Sigmoid colon (tissue), 7 donors: Measurements from ENCODE around the gene HOXA13. TPM values are rescaled to one million over a fixed set of nuclear protein-coding genes. Genes with fewer than 3 reads are reported as not detected.

ENCODE experiments used
- DNase-seq: peaks from one replicate; pipeline ENCODE4 v3.0.0-alpha.2; 2019
- H3K27ac ChIP-seq, 4 donors: fragments of 200-600 bp; sonication (generic); one replicate each; pipeline ENCODE4 v1.5.1; 2016 to 2019; ENCODE audit warnings: mild to moderate bottlenecking in 1 of 4
- H3K27me3 ChIP-seq, 3 donors: fragments of 200-600 bp; sonication (generic); one replicate each; pipeline ENCODE4 v1.5.1; 2019; ENCODE audit warnings: mild to moderate bottlenecking in 1 of 3
- H3K36me3 ChIP-seq, 4 donors: fragments of 200-600 bp; sonication (generic); one replicate each; pipeline ENCODE4 v1.5.1; 2016 to 2019
- H3K4me1 ChIP-seq, 4 donors: fragments of 200-600 bp; sonication (generic); one replicate each; pipeline ENCODE4 v1.5.1; 2017 to 2019
- H3K4me3 ChIP-seq, 4 donors: fragments of 200-600 bp; sonication (generic); one replicate each; pipeline ENCODE4 v1.5.1; 2017 to 2019; ENCODE audit warnings: mild to moderate bottlenecking in 2 of 4, moderate library complexity in 1 of 4
- H3K9me3 ChIP-seq, 4 donors: fragments of 200-600 bp in 3 of 4; sonication (generic) in 3 of 4; one replicate each; pipeline versions ENCODE4 v1.5.1 to v1.6.1; 2013 to 2019
- CTCF ChIP-seq, 4 experiments: fragments of 450-650 bp in 3 of 4; fragments of 200-600 bp in 1 of 4; IDR thresholded peaks; one replicate each; pipeline ENCODE4 v1.5.1; 2016 to 2019; ENCODE audit warnings: antibody characterized with exemption in 4 of 4, mild to moderate bottlenecking in 3 of 4, moderate library complexity in 2 of 4
- EP300 ChIP-seq, 4 donors: sonication (generic); formaldehyde crosslinking; IDR thresholded peaks; one replicate each; pipeline ENCODE4 v1.6.1; 2017; ENCODE audit warnings: antibody characterized with exemption in 4 of 4
- POLR2A ChIP-seq, 2 donors: fragments of 450-650 bp; IDR thresholded peaks; one replicate each; pipeline ENCODE4 v1.6.1; 2016; ENCODE audit warnings: antibody characterized with exemption in 2 of 2, mild to moderate bottlenecking in 2 of 2, moderate library complexity in 2 of 2
- POLR2AphosphoS5 ChIP-seq, 4 donors: sonication (generic); formaldehyde crosslinking; IDR thresholded peaks; one replicate each; pipeline ENCODE4 v1.6.1; 2017; ENCODE audit warnings: antibody characterized with exemption in 4 of 4
- WGBS, 2 donors: extraction: QIAGEN DNeasy Blood & Tissue Kit; methylation state at CpG; one replicate each; pipeline ENCODE4 v1.1.7; 2013; 5-methylcytosine and 5-hydroxymethylcytosine counted together
- intact Hi-C: fragments of 100-400 bp; cut with DNase I; formaldehyde crosslinking; loops from one replicate; pipeline ENCODE4 v1.15.1; 2023
- polyA plus RNA-seq, 3 donors: library from polyadenylated mRNA; stranded (reverse); fragments of 200-250 nt; gene quantifications; one replicate each; pipeline ENCODE4 v1.2.3, GENCODE V29; 2013
- total RNA-seq, 4 donors: library from RNA; depleted of rRNA; stranded (reverse); fragments of >200 nt; gene quantifications; one replicate each; pipeline ENCODE4 v1.1.0, GENCODE V29; 2016
- donor health status: healthy with polysubstance abuse.
- donor health status: Bipolar disorder and iron deficiency.
- donor health status: healthy.

HOXA13 gene
- total and polyA plus RNA-seq, 7 donors, result 9.4 to 35.3 (median 20.8) TPM

GRCh38 chr7:27156916-27157701 lies 42.8 kb downstream of the HOXA13 start:
- Histone ChIP-seq H3K4me1 (peaks cover 0 to 56% (median 49%) of the 10 kb centered on the region in 4 donors), H3K36me3 (no peaks in the 10 kb centered on the region), H3K27ac (peak overlapping the region in 3 of 4 donors; percentile 83 to 96 (median 91)), H3K27me3 (no peaks in the 10 kb centered on the region), H3K9me3 (no peaks in the 10 kb centered on the region), H3K4me3 (peak overlapping the region; percentile 51 to 76 (median 64))
- TF ChIP-seq POLR2A (IDR thresholded peaks at IDR 0.05), result no peak
- TF ChIP-seq POLR2AphosphoS5 (IDR thresholded peaks at IDR 0.05), result no peak
- TF ChIP-seq EP300 (IDR thresholded peaks at IDR 0.05), result no peak
- no peak for TF ChIP-seq CTCF (IDR thresholded peaks at IDR 0.05)
- intact Hi-C loops, result loop anchor here (5.0 kb wide), 2 partner anchors 300 to 1205 kb away; no protein-coding TSS in a partner anchor
- WGBS, 2 donors, result 5 to 12% methylated on average over 30 of the region's 30 CpGs
- peak; percentile 74 for DNase-seq

GRCh38 chr7:27156508-27156898 lies 43.4 kb downstream of the HOXA13 start, which contains the start of gene HOXA7:
Gene HOXA7 (minus strand): TSS chr7:27156675. CDS start chr7:27156545, 130 bp downstream.
- WGBS, 2 donors, result 1% methylated on average over 33 of the region's 33 CpGs
- Histone ChIP-seq H3K4me3 (peak within 1 kb of the TSS; percentile 51 to 76 (median 64)), H3K27me3 (no peaks in the 10 kb centered on the region), H3K36me3 (no peaks in the 10 kb centered on the region), H3K9me3 (no peaks in the 10 kb centered on the region), H3K4me1 (peaks cover 0 to 53% (median 43%) of the 10 kb centered on the region in 4 donors), H3K27ac (peak within 1 kb of the TSS in 3 of 4 donors; percentile 83 to 96 (median 91))
- TF ChIP-seq POLR2AphosphoS5 (IDR thresholded peaks at IDR 0.05), result peak; percentile 60 to 79 (median 74)
- no peak for TF ChIP-seq EP300 (IDR thresholded peaks at IDR 0.05)
- TF ChIP-seq POLR2A (IDR thresholded peaks at IDR 0.05), result peak; percentile 8 to 39
- intact Hi-C loops, result loop anchor here (5.0 kb wide), 2 partner anchors 299 to 1204 kb away; no protein-coding TSS in a partner anchor
- peak; percentile 96 for DNase-seq

- Histone ChIP-seq H3K27me3 (no peaks in the 10 kb centered on the region), H3K4me3 (peak overlapping the region; percentile 51 to 76 (median 64)), H3K4me1 (peaks cover 0 to 52% (median 38%) of the 10 kb centered on the region in 4 donors), H3K9me3 (no peaks in the 10 kb centered on the region), H3K27ac (peak overlapping the region in 3 of 4 donors; percentile 83 to 96 (median 91)), H3K36me3 (no peaks in the 10 kb centered on the region)
- TF ChIP-seq EP300 (IDR thresholded peaks at IDR 0.05) (no peak), POLR2A (IDR thresholded peaks at IDR 0.05) (peak in 1 of 2 donors; percentile 45), POLR2AphosphoS5 (IDR thresholded peaks at IDR 0.05) (peak; percentile 14 to 72 (median 48)), CTCF (IDR thresholded peaks at IDR 0.05) (no peak)
- 1% methylated on average over 63 of the region's 63 CpGs for WGBS, 2 donors
- peak; percentile 80 for DNase-seq
- intact Hi-C loops, result loop anchor here (5.0 kb wide), 2 partner anchors 299 to 1204 kb away; no protein-coding TSS in a partner anchor
Measured at GRCh38 chr7:27155816-27156507, 43.9 kb downstream of the HOXA13 start.

- H3K4me3 ChIP-seq, result peak overlapping the region; percentile 51 to 76 (median 64)
- peak; percentile 68 for DNase-seq
- no peaks in the 10 kb centered on the region for H3K9me3 ChIP-seq
- no peak for TF ChIP-seq POLR2A (IDR thresholded peaks at IDR 0.05)
- TF ChIP-seq POLR2AphosphoS5 (IDR thresholded peaks at IDR 0.05), result no peak
- TF ChIP-seq CTCF (IDR thresholded peaks at IDR 0.05), result no peak
- no peak for TF ChIP-seq EP300 (IDR thresholded peaks at IDR 0.05)
- intact Hi-C loops, result loop anchor here (5.0 kb wide), 3 partner anchors 298 to 1298 kb away; no protein-coding TSS in a partner anchor
- H3K4me1 ChIP-seq, result peaks cover 0 to 48% (median 35%) of the 10 kb centered on the region in 4 donors
- H3K27me3 ChIP-seq, result no peaks in the 10 kb centered on the region
- 4 to 20% methylated on average over 48 of the region's 48 CpGs for WGBS, 2 donors
- H3K36me3 ChIP-seq, result no peaks in the 10 kb centered on the region
- H3K27ac ChIP-seq, result peak overlapping the region in 3 of 4 donors; percentile 83 to 96 (median 91)
Measured at GRCh38 chr7:27154901-27155815, 44.7 kb downstream of the HOXA13 start.
